H9 (cell line): ENCODE results near the gene FYN. TPM values are rescaled to one million over a fixed set of nuclear protein-coding genes. Genes with fewer than 3 reads are reported as not detected.

Source experiments
- DNase-seq: peaks from one replicate; pipeline ENCODE4 v3.0.0-alpha.2; 2017
- H2AFZ ChIP-seq: one replicate; pipeline ENCODE4 v1.6.1; 2013; ENCODE audit warnings: mild to moderate bottlenecking, low read length, control low read depth, moderate library complexity
- H2AK5ac ChIP-seq: 2 replicates; pipeline ENCODE4 v1.6.1; 2013; ENCODE audit warnings: low read length, control low read depth, mixed read lengths; ENCODE audit not compliant: insufficient read length
- H2BK120ac ChIP-seq: one replicate; pipeline ENCODE4 v1.6.1; 2013; ENCODE audit warnings: low read depth, mild to moderate bottlenecking, low read length, control low read depth, inconsistent platforms; ENCODE audit not compliant: poor library complexity, severe bottlenecking
- H2BK12ac ChIP-seq: 2 replicates; pipeline ENCODE4 v1.6.1; 2013; ENCODE audit warnings: low read length, control low read depth, mixed read lengths, low read depth; ENCODE audit not compliant: insufficient read length
- H2BK15ac ChIP-seq: 2 replicates; pipeline ENCODE4 v1.6.1; 2013; ENCODE audit warnings: low read depth, low read length, control low read depth
- H2BK20ac ChIP-seq: one replicate; pipeline ENCODE4 v1.6.1; 2013; ENCODE audit warnings: low read depth, mild to moderate bottlenecking, low read length, control low read depth, inconsistent platforms; ENCODE audit not compliant: poor library complexity, severe bottlenecking
- H2BK5ac ChIP-seq: 2 replicates; pipeline ENCODE4 v1.6.1; 2013; ENCODE audit warnings: low read length, control low read depth, mixed read lengths; ENCODE audit not compliant: insufficient read length
- H3K14ac ChIP-seq: 2 replicates; pipeline ENCODE4 v1.6.1; 2013; ENCODE audit warnings: low read length, control low read depth; ENCODE audit not compliant: insufficient read depth
- H3K18ac ChIP-seq: 2 replicates; pipeline ENCODE4 v1.6.1; 2013; ENCODE audit warnings: low read depth, mild to moderate bottlenecking, mixed read lengths, low read length, control low read depth; ENCODE audit not compliant: insufficient read length
- H3K23ac ChIP-seq: 2 replicates; pipeline ENCODE4 v1.6.1; 2013; ENCODE audit warnings: low read length, control low read depth, mixed read lengths, low read depth; ENCODE audit not compliant: insufficient read length
- H3K23me2 ChIP-seq: 2 replicates; pipeline ENCODE4 v1.6.1; 2013; ENCODE audit warnings: low read depth, mild to moderate bottlenecking, mixed read lengths, low read length, control low read depth; ENCODE audit not compliant: insufficient read length, poor library complexity, severe bottlenecking
- H3K27ac ChIP-seq: 2 replicates; pipeline ENCODE4 v1.5.1; 2013; ENCODE audit warnings: low read length, control low read depth, mixed read lengths, low read depth; ENCODE audit not compliant: insufficient read length
- H3K27me3 ChIP-seq: 2 replicates; pipeline ENCODE4 v1.6.1; 2013; ENCODE audit warnings: low read length, control low read depth, inconsistent platforms; ENCODE audit not compliant: insufficient read depth
- H3K4ac ChIP-seq: 2 replicates; pipeline ENCODE4 v1.6.1; 2013; ENCODE audit warnings: low read depth, mild to moderate bottlenecking, control low read depth, inconsistent platforms, low read length, moderate library complexity
- H3K4me1 ChIP-seq: 2 replicates; pipeline ENCODE4 v1.6.1; 2013; ENCODE audit warnings: low read length, control low read depth, inconsistent platforms; ENCODE audit not compliant: insufficient read depth
- H3K4me2 ChIP-seq: 2 replicates; pipeline ENCODE4 v1.6.1; 2013; ENCODE audit warnings: low read length, control low read depth, mixed read lengths; ENCODE audit not compliant: insufficient read length, insufficient read depth
- H3K56ac ChIP-seq: 2 replicates; pipeline ENCODE4 v1.6.1; 2013; ENCODE audit warnings: low read depth, mild to moderate bottlenecking, mixed read lengths, low read length, control low read depth; ENCODE audit not compliant: insufficient read length
- H3K79me1 ChIP-seq: 2 replicates; pipeline ENCODE4 v1.6.1; 2013; ENCODE audit warnings: low read depth, mild to moderate bottlenecking, moderate library complexity, low read length, control low read depth, inconsistent platforms; ENCODE audit not compliant: insufficient read depth, poor library complexity, severe bottlenecking
- H3K79me2 ChIP-seq: 2 replicates; pipeline ENCODE4 v1.6.1; 2013; ENCODE audit warnings: low read length, control low read depth, inconsistent platforms; ENCODE audit not compliant: insufficient read depth
- H3K9ac ChIP-seq: 2 replicates; pipeline ENCODE4 v1.6.1; 2013; ENCODE audit warnings: low read length, control low read depth, mixed read lengths; ENCODE audit not compliant: insufficient read length; ENCODE audit errors: extremely low read depth
- H3K9me3 ChIP-seq: one replicate; pipeline ENCODE4 v1.6.1; 2013; ENCODE audit warnings: low read depth, low read length, inconsistent platforms; ENCODE audit not compliant: control insufficient read depth
- H3T11ph ChIP-seq: one replicate; pipeline ENCODE4 v1.6.1; 2013; ENCODE audit warnings: mild to moderate bottlenecking, low read length, control low read depth, inconsistent platforms
- H4K20me1 ChIP-seq: one replicate; pipeline ENCODE4 v1.6.1; 2013; ENCODE audit not compliant: control insufficient read depth, insufficient read length, insufficient read depth
- H4K5ac ChIP-seq: 2 replicates; pipeline ENCODE4 v1.6.1; 2013; ENCODE audit warnings: low read depth, mild to moderate bottlenecking, mixed read lengths, low read length, control low read depth; ENCODE audit not compliant: insufficient read length
- H4K8ac ChIP-seq: replicated peaks from 2 replicates; pipeline ENCODE4 v1.6.1; 2013; ENCODE audit warnings: low read length, control low read depth, mixed read lengths, low read depth; ENCODE audit not compliant: insufficient read length
- H4K91ac ChIP-seq: 2 replicates; pipeline ENCODE4 v1.6.1; 2013; ENCODE audit warnings: low read depth, mild to moderate bottlenecking, moderate library complexity, mixed read lengths, low read length, control low read depth; ENCODE audit not compliant: insufficient read length
- H3K27ac Mint-ChIP-seq, 3 experiments: 2 replicates in 2 of 3; 3 replicates in 1 of 3; pipeline ENCODE4 v1.8.0; 2020 to 2021; ENCODE audit warnings: mixed read lengths in 3 of 3, mild to moderate bottlenecking in 1 of 3, moderate library complexity in 1 of 3
- H3K27me3 Mint-ChIP-seq: 2 replicates; pipeline ENCODE4 v1.8.0; 2021; ENCODE audit warnings: low read depth, mild to moderate bottlenecking, moderate library complexity, mixed read lengths
- H3K36me3 Mint-ChIP-seq, 3 experiments: 2 replicates in 2 of 3; 3 replicates in 1 of 3; pipeline ENCODE4 v1.8.0; 2020 to 2021; ENCODE audit warnings: low read depth in 3 of 3, mixed read lengths in 3 of 3; ENCODE audit not compliant: insufficient read depth in 1 of 3
- H3K4me1 Mint-ChIP-seq, 2 experiments: 2 replicates each; pipeline ENCODE4 v1.8.0; 2020; ENCODE audit warnings: mixed read lengths in 2 of 2
- H3K4me3 Mint-ChIP-seq, 2 experiments: 2 replicates in 1 of 2; 3 replicates in 1 of 2; pipeline ENCODE4 v1.8.0; 2020 to 2021; ENCODE audit warnings: mild to moderate bottlenecking in 2 of 2, mixed read lengths in 2 of 2, moderate library complexity in 1 of 2
- H3K9me3 Mint-ChIP-seq, 2 experiments: 2 replicates in 1 of 2; 3 replicates in 1 of 2; pipeline ENCODE4 v1.8.0; 2020; ENCODE audit warnings: mild to moderate bottlenecking in 2 of 2, mixed read lengths in 2 of 2, moderate library complexity in 1 of 2
- CTCF ChIP-seq: fragments of 200-600 bp; sonication (generic); conservative IDR thresholded peaks from 3 replicates; pipeline ENCODE4 v1.8.0; 2021; ENCODE audit warnings: antibody characterized with exemption, mild to moderate bottlenecking
- WGBS: extraction: QIAGEN DNeasy Blood & Tissue Kit; methylation state at CpG from one replicate; pipeline ENCODE4 v1.1.7; 2013; ENCODE audit warnings: missing lambda C conversion rate, low lambda C conversion rate, mixed read lengths; ENCODE audit not compliant: insufficient read length; ENCODE audit errors: extremely low coverage; 5-methylcytosine and 5-hydroxymethylcytosine counted together
- total RNA-seq: library from RNA; stranded (reverse); gene quantifications from 2 replicates; pipeline ENCODE4 v1.2.1, GENCODE V29; 2021

The FYN gene
- total RNA-seq, 1 experiment from 2014 or later: 64.8 TPM

GRCh38 chr6:111691345-111692225, 181.7 kb downstream of the FYN start:
- H2AK5ac ChIP-seq: no peak overlapping the region
- H4K5ac ChIP-seq: no peak overlapping the region
- H2BK120ac ChIP-seq: no peak overlapping the region
- no peak overlapping the region for H4K8ac ChIP-seq
- H2BK5ac ChIP-seq: no peak overlapping the region
- no peak overlapping the region for H4K91ac ChIP-seq
- H3K4ac ChIP-seq: no peak overlapping the region
- H2BK20ac ChIP-seq: no peak overlapping the region
- H3K4me1 Mint-ChIP-seq: peaks cover 2 to 5% of the 10 kb centered on the region in 2 experiments
- no peak overlapping the region for H2BK15ac ChIP-seq
- no peaks in the 10 kb centered on the region for H3K79me1 ChIP-seq
- H3K4me1 ChIP-seq: no peaks in the 10 kb centered on the region
- H3K56ac ChIP-seq: no peak overlapping the region
- no CpG with 5 or more reads among the region's 7 CpGs for WGBS
- H3K27me3 ChIP-seq: no peaks in the 10 kb centered on the region
- no peak for DNase-seq
- H3K23ac ChIP-seq: no peak overlapping the region
- H3K27me3 Mint-ChIP-seq: no peaks in the 10 kb centered on the region
- no peak overlapping the region for H3K4me3 Mint-ChIP-seq
- no peak overlapping the region for H2BK12ac ChIP-seq
- no peaks in the 10 kb centered on the region for H3K9me3 ChIP-seq
- H3K18ac ChIP-seq: no peak overlapping the region
- H4K20me1 ChIP-seq: no peaks in the 10 kb centered on the region
- H3K23me2 ChIP-seq: no peaks in the 10 kb centered on the region
- H3K36me3 Mint-ChIP-seq: peaks cover 13 to 51% (median 39%) of the 10 kb centered on the region in 3 experiments; a peak in 6 of 7 replicates
- TF ChIP-seq CTCF: no peak
- H3K27ac Mint-ChIP-seq: no peak overlapping the region
- H3K9ac ChIP-seq: no peak overlapping the region
- H3T11ph ChIP-seq: no peak overlapping the region
- no peak overlapping the region for H3K14ac ChIP-seq
- H2AFZ ChIP-seq: no peak overlapping the region
- no peak overlapping the region for H3K27ac ChIP-seq
- peaks cover 2% of the 10 kb centered on the region; the same call in 1 of the 2 replicates for H3K79me2 ChIP-seq
- no peaks in the 10 kb centered on the region for H3K9me3 Mint-ChIP-seq
- no peak overlapping the region for H3K4me2 ChIP-seq
